ENCODE results near the gene INSM2. TPM values are rescaled to one million over a fixed set of nuclear protein-coding genes. Genes with fewer than 3 reads are reported as not detected.
A peak's percentile ranks its signal among the peaks of the same experiment; 100 is the strongest.

Gene INSM2
- total and polyA plus RNA-seq, 2 of the 13 experiments (the other 11 are each of a cell fraction or from before 2014, with no cell fraction given) = not detected

GRCh38 chr14:35492569-35493014, 41.4 kb upstream of the INSM2 start:
- Histone ChIP-seq H4K20me1 (ENCODE audit: insufficient read depth, low read length) (no peaks in the 10 kb centered on the region), H3K36me3 (replicated peaks in 1 of 2; ENCODE audit: control insufficient read depth in 1 of 2, insufficient read depth in 2 of 2, low read length in 2 of 2) (no peaks in the 10 kb centered on the region), H3K4me1 (ENCODE audit: insufficient read depth, low read length) (peaks cover 22% of the 10 kb centered on the region), H3K9me3 (ENCODE audit: low read length) (no peaks in the 10 kb centered on the region), H3K27ac (ENCODE audit: extremely low read length, insufficient read depth, low read length) (peak overlapping the region; percentile 29), H3K4me2 (ENCODE audit: low read depth, low read length) (peak overlapping the region; percentile 41), H2AFZ (ENCODE audit: low read length) (no peak overlapping the region), H3K27me3 (ENCODE audit: control insufficient read depth in 1 of 2, insufficient read depth in 2 of 2, low read length in 2 of 2) (no peaks in the 10 kb centered on the region), H3K79me2 (ENCODE audit: insufficient read depth, low read length) (no peaks in the 10 kb centered on the region), H3K9ac (ENCODE audit: insufficient read depth, low read depth, low read length) (0 out of 2 replicates have a peak overlapping the region, but pooled peaks have one; percentile 2), H3K4me3 (replicated peaks in 1 of 3; ENCODE audit: insufficient read depth in 1 of 3, low read depth in 2 of 3, low read length in 3 of 3) (no peak overlapping the region)
- ATAC-seq (peak; percentile 98), FAIRE-seq (peak; percentile 59), DNase-seq (ENCODE audit: low spot score) (peak; percentile 93)
- no TSS peak for BruUV-seq (replicated peaks)
- CTCF ChIA-PET (ENCODE audit: low intra/inter-chr PET ratio, low total read pairs) = no interaction called here
- POLR2A ChIA-PET = no interaction called here
- in situ Hi-C loops (cut with HindIII; ENCODE audit: extremely low pct_ligation_motif_present, low pct_unique_long_range_greater_than_20kb) (no loop called here), intact Hi-C loops (cut with micrococcal nuclease; ENCODE audit: unreplicated experiment) (no loop called here)
- TF ChIP-seq FOXO4 (CRISPR knock-in tag; conservative IDR thresholded peaks at IDR 0.05) (no peak), ZFP1 (CRISPR knock-in tag; IDR thresholded peaks at IDR 0.05) (no peak), ZMYM3 (CRISPR knock-in tag; IDR thresholded peaks at IDR 0.05) (no peak), ZNF552 (CRISPR knock-in tag; IDR thresholded peaks at IDR 0.05; ENCODE audit: borderline replicate concordance) (no peak), PHF5A (CRISPR knock-in tag; IDR thresholded peaks at IDR 0.05; ENCODE audit: low read depth, unreplicated experiment) (no peak), JUND (CRISPR knock-in tag; IDR thresholded peaks at IDR 0.05) (no peak), ATF2 (CRISPR knock-in tag; IDR thresholded peaks at IDR 0.05) (0 out of 2 replicates have a peak, but pooled peaks have one; percentile 25), KMT2B (CRISPR knock-in tag; IDR thresholded peaks at IDR 0.05) (no peak), ZSCAN12 (CRISPR knock-in tag; IDR thresholded peaks at IDR 0.05) (no peak), ZBTB42 (CRISPR knock-in tag; IDR thresholded peaks at IDR 0.05) (no peak), KDM1A (CRISPR knock-in tag; IDR thresholded peaks at IDR 0.05) (no peak), THYN1 (CRISPR knock-in tag; IDR thresholded peaks at IDR 0.05; ENCODE audit: borderline replicate concordance, low read depth) (no peak), KIAA2018 (CRISPR knock-in tag; IDR thresholded peaks at IDR 0.05; ENCODE audit: borderline replicate concordance) (no peak), ZNF691 (CRISPR knock-in tag; IDR thresholded peaks at IDR 0.05; ENCODE audit: borderline replicate concordance, low read depth) (no peak)

Measured in HepG2 (cell line).